Choroid plexus epithelial cell (primary cell): ENCODE results near the gene KCTD1.

Experiments used
- DNase-seq: peaks from one replicate; pipeline ENCODE4 v3.0.0-alpha.2; 2010; ENCODE audit warnings: low read depth
- H3K4me3 ChIP-seq: 2 replicates; pipeline ENCODE4 v1.5.1; 2011; ENCODE audit warnings: low read depth, mild to moderate bottlenecking, control low read depth, low read length, moderate library complexity
- CTCF ChIP-seq: conservative IDR thresholded peaks from 2 replicates; pipeline ENCODE4 v1.5.1; 2011; ENCODE audit warnings: low read depth, mild to moderate bottlenecking, control low read depth, inconsistent platforms, low read length, moderate library complexity

KCTD1 gene

GRCh38 chr18:26520974-26521373, 27.4 kb downstream of the KCTD1 start:
- no peak overlapping the region for H3K4me3 ChIP-seq
- TF ChIP-seq CTCF: no peak
- DNase-seq: no peak

GRCh38 chr18:26519114-26519513, 29.2 kb downstream of the KCTD1 start:
- no peak for TF ChIP-seq CTCF
- DNase-seq: peak; percentile 31
- H3K4me3 ChIP-seq: no peak overlapping the region

- no peak overlapping the region for H3K4me3 ChIP-seq
- peak; percentile 37 for TF ChIP-seq CTCF
- peak; percentile 28 for DNase-seq
Measured at GRCh38 chr18:26516964-26517363, 31.4 kb downstream of the KCTD1 start.

GRCh38 chr18:26515643-26516487, 32.5 kb downstream of the KCTD1 start:
- no peak for TF ChIP-seq CTCF
- DNase-seq: no peak
- no peak overlapping the region for H3K4me3 ChIP-seq

GRCh38 chr18:26511339-26512071, 36.8 kb downstream of the KCTD1 start:
- DNase-seq: no peak

GRCh38 chr18:26510337-26510736, 38.0 kb downstream of the KCTD1 start:
- peak; percentile 68 for DNase-seq
- TF ChIP-seq CTCF: no peak

More at GRCh38 chr18:26511339-26512071, 36.8 kb downstream of the KCTD1 start:
- H3K4me3 ChIP-seq: no peak overlapping the region
- TF ChIP-seq CTCF: no peak

More at GRCh38 chr18:26510337-26510736, 38.0 kb downstream of the KCTD1 start:
- no peak overlapping the region for H3K4me3 ChIP-seq
